22Rv1 (cell line): Measurements from ENCODE around the gene ZSCAN30.

ENCODE experiments used
- ZFX ChIP-seq: fragments of 450-650 bp; IDR thresholded peaks from 2 replicates; pipeline ENCODE4 v1.6.1; 2017; ENCODE audit warnings: antibody characterized with exemption, borderline replicate concordance
- TF ChIP-seq, protein P1 (sequence below): fragments of 450-650 bp; IDR thresholded peaks from 2 replicates; pipeline ENCODE4 v1.5.1; 2017; ENCODE audit warnings: mild to moderate bottlenecking

DNA sequence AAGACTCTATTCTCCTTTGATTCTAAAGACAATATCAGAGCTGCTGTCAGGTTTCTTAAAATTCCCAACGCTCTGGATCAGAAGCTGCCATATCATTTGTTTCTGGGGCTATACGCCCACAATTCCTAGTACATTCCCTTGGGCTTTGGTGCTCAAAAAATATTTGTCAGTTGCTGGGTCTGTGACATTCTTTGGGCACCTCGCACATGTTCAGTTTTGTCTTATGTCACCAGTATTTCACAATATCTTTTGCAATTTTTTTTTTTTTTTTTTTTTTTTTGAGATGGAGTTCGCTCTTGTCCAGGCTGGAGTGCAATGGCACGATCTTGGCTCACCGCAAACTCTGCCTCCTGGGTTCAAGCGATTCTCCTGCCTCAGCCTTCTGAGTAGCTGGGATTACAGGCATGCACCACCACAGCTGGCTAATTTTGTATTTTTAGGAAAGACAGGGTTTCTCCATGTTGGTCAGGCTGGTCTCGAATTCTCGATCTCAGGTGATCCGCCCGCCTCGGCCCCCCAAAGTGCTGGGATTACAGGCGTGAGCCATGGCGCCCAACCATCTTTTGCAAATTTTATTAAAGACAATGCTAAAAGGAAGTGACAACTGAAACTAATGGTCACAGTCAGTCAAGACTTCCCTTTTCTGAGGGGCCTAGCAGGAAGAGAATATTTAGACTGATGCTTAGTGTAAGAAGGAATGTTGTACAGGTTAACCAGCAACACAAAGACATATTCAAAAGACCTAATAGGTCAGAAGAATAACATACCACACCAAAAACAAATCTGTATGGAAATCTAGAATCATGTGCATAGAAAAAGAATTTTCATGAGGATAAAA lies 42.4 kb downstream of the ZSCAN30 start:
- TF ChIP-seq, protein P1, sequence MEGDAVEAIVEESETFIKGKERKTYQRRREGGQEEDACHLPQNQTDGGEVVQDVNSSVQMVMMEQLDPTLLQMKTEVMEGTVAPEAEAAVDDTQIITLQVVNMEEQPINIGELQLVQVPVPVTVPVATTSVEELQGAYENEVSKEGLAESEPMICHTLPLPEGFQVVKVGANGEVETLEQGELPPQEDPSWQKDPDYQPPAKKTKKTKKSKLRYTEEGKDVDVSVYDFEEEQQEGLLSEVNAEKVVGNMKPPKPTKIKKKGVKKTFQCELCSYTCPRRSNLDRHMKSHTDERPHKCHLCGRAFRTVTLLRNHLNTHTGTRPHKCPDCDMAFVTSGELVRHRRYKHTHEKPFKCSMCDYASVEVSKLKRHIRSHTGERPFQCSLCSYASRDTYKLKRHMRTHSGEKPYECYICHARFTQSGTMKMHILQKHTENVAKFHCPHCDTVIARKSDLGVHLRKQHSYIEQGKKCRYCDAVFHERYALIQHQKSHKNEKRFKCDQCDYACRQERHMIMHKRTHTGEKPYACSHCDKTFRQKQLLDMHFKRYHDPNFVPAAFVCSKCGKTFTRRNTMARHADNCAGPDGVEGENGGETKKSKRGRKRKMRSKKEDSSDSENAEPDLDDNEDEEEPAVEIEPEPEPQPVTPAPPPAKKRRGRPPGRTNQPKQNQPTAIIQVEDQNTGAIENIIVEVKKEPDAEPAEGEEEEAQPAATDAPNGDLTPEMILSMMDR: no peak
- TF ChIP-seq ZFX: no peak
